GOT3 (cell line): ENCODE measurements around the gene ALDH3A1.

Source experiments
- DNase-seq: peaks from one replicate; lab custom pipeline; 2025; ENCODE audit warnings: mixed read lengths; lab: John Stamatoyannopoulos, UW

ALDH3A1 gene

DNA sequence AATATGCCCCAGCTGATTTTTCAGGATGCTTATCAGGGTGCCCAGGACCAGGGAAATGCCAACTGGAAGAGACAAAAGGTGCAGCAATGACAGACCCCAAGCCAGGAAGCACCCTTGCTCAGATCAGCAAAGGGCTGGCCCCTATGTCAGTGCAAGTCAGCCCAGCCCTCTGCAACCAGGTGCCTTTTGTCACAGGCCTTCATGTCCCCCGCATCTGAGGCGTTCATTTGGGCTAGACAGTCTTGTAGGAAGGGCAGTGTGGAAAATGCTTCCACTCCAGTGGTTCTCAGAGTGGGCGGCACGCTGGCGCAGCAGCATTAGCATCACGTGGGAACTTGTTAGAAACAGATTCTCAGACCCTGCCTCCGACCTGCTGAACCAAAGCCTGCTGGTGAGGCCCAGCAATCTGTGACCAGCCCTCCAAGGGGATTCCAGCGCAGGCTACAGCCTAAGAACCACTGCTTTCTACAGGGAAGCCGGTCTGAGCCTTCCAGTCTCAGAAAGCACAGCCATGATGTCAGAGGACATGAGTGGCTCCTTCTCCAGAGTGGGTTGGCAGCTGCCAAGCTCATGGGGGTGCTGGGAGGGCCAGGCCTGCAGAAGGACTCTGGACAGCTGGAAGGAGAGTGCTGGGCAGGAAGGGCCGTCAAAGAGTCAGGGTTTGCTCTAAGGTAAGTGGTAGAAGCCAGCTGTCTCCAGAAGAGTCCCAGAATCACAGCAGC is 44.8 kb downstream of the ALDH3A1 start:
- DNase-seq: no peak

GRCh38 chr17:19702217-19702641 is 45.9 kb downstream of the ALDH3A1 start:
- DNase-seq: no peak
